BE2C (cell line): ENCODE measurements around the gene ZNF581. TPM values are rescaled to one million over a fixed set of nuclear protein-coding genes. Genes with fewer than 3 reads are reported as not detected.

Experiments
- DNase-seq: peaks from one replicate; pipeline ENCODE4 v3.0.0-alpha.2; 2020
- H3K27me3 ChIP-seq: fragments of 250-450 bp; sonication (Bioruptor Pico); 2 replicates; pipeline ENCODE4 v1.5.1; 2020; ENCODE audit warnings: mild to moderate bottlenecking
- H3K36me3 ChIP-seq: fragments of 250-450 bp; sonication (Bioruptor Pico); 2 replicates; pipeline ENCODE4 v1.5.1; 2020; ENCODE audit warnings: mild to moderate bottlenecking
- H3K4me1 ChIP-seq: fragments of 250-450 bp; sonication (Bioruptor Pico); 2 replicates; pipeline ENCODE4 v1.5.1; 2020
- H3K4me3 ChIP-seq: 2 replicates; pipeline ENCODE4 v1.5.1; 2011; ENCODE audit warnings: low read depth, low read length
- H3K9me3 ChIP-seq: fragments of 250-450 bp; sonication (Bioruptor Pico); 2 replicates; pipeline ENCODE4 v1.5.1; 2020
- polyA plus RNA-seq: library from polyadenylated mRNA; unstranded; fragments of >200 nt; gene quantifications from one replicate; pipeline ENCODE4 v1.2.1, GENCODE V29; 2012; ENCODE audit warnings: low read depth, missing spikeins; ENCODE audit not compliant: insufficient read length, insufficient read depth
- TF ChIP-seq, protein P1 (sequence below): IDR thresholded peaks from 2 replicates; pipeline ENCODE4 v1.5.1; 2012; ENCODE audit warnings: mild to moderate bottlenecking, low read depth, low read length

The ZNF581 gene, protein sequence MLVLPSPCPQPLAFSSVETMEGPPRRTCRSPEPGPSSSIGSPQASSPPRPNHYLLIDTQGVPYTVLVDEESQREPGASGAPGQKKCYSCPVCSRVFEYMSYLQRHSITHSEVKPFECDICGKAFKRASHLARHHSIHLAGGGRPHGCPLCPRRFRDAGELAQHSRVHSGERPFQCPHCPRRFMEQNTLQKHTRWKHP
- polyA plus RNA-seq: 42.2 TPM

DNA sequence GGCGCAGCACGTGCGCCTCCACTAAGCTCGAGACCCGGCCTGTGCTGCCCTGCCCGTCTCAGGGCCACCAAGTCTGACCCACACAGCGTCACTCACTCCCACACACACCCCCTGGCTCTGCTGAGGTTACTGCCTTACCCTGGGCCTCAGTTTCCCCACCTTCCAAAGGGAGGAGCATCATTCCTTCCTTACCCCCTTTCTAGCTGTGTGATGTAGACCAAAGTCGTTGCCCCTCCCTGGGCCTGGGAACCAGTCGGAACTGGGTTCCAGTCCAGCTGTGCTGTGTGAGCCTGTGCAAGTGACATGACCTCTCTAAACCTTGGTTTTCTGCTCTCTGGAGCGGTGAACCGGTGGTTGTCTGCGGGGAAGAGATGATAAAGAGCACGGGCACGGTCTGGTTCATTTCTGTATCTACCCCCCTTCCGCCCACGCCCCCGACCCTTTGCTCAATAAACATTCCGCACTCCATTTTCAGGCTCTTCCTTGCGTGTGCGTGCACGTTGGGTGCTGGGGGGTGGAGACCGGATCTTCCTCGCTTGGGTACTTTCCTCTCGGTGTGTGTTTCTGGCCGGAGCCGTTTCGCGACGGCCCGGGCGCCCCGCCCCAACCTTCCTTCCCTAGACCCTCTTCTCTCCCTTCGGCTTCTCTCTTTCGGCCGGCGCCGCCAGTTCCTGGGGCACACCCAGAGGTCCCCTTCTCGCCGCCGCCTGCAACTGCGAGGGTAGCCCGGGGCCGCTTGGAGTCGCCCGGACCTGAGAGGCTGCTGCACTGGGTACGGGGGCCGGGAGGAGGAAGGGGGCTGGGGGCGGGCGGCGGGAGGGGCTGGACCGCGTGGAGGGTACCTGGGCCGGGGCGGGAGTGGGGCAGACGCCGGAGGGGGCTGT lies at the start of gene ZNF581:
TSS of gene ZNF581 (plus strand) at position 647 of the 884 bp plus-strand sequence. CDS start 923 bp downstream, outside the sequence.
- Histone ChIP-seq H3K36me3 (peaks cover 17% of the 10 kb centered on the region), H3K4me3 (peak within 1 kb of the TSS; percentile 90), H3K9me3 (no peaks in the 10 kb centered on the region), H3K4me1 (peaks cover 9% of the 10 kb centered on the region), H3K27me3 (no peaks in the 10 kb centered on the region)
- DNase-seq: peak; percentile 80
- TF ChIP-seq, protein P1, sequence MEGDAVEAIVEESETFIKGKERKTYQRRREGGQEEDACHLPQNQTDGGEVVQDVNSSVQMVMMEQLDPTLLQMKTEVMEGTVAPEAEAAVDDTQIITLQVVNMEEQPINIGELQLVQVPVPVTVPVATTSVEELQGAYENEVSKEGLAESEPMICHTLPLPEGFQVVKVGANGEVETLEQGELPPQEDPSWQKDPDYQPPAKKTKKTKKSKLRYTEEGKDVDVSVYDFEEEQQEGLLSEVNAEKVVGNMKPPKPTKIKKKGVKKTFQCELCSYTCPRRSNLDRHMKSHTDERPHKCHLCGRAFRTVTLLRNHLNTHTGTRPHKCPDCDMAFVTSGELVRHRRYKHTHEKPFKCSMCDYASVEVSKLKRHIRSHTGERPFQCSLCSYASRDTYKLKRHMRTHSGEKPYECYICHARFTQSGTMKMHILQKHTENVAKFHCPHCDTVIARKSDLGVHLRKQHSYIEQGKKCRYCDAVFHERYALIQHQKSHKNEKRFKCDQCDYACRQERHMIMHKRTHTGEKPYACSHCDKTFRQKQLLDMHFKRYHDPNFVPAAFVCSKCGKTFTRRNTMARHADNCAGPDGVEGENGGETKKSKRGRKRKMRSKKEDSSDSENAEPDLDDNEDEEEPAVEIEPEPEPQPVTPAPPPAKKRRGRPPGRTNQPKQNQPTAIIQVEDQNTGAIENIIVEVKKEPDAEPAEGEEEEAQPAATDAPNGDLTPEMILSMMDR: no peak

DNA sequence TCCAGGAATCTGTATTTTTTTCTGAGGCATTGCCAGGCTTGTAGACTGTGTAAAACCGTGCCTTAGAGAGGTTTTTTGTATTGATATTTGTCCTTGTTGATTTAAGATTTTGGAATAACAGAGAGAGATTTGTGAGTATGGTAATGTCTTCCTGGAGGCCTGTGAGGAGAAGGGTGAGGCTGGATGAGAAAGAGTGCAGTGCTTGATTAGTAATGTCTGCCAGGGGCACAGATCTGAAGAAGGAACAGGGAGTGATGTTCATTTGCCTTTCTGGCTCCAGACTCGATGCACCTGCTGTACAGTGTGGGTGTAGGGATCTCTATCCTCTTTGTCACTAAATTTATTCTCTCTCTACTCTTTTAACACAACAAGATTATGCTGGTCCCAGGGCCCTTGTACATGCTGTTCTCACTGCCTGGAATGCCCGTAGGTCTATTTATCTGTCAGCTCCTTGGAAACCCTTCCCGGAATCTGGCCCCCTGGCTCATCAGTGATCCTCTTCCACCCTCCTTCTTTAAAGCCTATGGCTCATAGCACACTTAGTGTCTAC lies 48.4 kb upstream of the ZNF581 start:
- H3K9me3 ChIP-seq: no peaks in the 10 kb centered on the region
- TF ChIP-seq, protein P1: no peak
- no peak for DNase-seq
- no peaks in the 10 kb centered on the region for H3K27me3 ChIP-seq
- peaks cover 7% of the 10 kb centered on the region; the same call in 1 of the 2 replicates for H3K4me1 ChIP-seq
- no peak overlapping the region for H3K4me3 ChIP-seq
- peaks cover 26% of the 10 kb centered on the region for H3K36me3 ChIP-seq

DNA sequence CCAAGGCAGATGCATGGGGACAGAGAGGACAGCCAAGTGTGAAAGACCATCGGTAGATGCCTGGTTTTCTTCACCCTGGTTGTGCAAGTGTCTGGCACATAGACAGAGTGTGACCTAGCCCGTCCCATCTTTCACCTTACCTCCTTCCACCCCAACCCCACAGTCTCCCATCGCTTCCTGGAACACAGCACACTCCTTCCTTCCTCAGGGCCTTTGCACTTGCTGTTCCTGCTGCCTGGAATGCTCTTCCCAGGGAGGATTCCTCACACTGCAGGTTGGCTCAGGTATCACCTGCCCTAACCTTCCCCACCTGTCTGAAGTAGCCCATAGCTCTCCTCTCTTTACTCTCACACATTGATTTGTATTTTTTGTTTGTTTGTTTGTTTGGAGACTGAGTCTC lies 47.1 kb upstream of the ZNF581 start:
- Histone ChIP-seq H3K4me1 (peaks cover 7% of the 10 kb centered on the region; the same call in 1 of the 2 replicates), H3K27me3 (no peaks in the 10 kb centered on the region), H3K9me3 (no peaks in the 10 kb centered on the region), H3K4me3 (no peak overlapping the region), H3K36me3 (peaks cover 26% of the 10 kb centered on the region)
- DNase-seq: no peak
- TF ChIP-seq, protein P1: no peak

DNA sequence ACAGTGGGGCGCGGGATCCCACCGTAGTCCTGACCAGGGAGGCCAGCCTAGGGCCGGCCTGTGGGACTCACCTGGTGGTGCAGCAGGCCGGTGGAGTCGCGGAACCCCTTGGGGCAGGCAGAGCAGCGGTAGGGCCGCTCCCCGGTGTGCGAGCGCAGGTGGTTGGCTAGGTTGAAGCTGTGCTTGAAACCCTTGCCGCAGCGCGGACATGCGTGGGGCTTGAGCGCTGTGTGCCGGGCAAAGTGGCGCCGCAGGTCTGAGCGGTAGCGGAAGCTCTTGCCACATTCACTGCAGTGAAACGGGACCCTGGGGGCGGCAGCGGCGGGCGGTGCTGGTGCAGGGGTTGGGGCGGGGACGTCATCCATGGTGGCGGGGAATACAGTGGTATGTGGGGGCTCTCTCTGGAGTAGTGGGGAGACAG lies 45.9 kb upstream of the ZNF581 start:
- H3K4me3 ChIP-seq: no peak overlapping the region
- no peaks in the 10 kb centered on the region for H3K27me3 ChIP-seq
- no peak for DNase-seq
- no peaks in the 10 kb centered on the region for H3K9me3 ChIP-seq
- H3K4me1 ChIP-seq: peaks cover 7% of the 10 kb centered on the region; the same call in 1 of the 2 replicates
- peaks cover 19% of the 10 kb centered on the region for H3K36me3 ChIP-seq
- TF ChIP-seq, protein P1: no peak

DNA sequence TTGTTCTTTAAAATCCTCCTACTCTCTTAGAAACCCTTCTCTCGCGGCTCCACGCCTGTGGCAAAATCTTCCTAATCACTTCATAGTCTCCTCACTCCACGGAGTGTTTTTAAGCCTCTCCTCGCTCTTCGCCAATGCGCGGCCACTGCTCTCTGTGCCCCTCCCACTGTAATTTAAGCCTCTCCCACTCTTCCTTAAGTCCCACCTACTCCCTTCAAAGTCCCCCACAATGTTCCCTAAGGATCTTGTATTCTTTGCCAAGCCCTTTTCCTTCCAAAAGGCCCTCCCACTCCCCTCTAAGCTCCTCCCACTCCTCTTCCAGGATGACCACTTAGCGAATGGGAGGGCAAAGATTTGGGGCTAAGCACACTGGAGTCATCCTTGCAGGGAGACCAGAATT lies 45.4 kb upstream of the ZNF581 start:
- TF ChIP-seq, protein P1: no peak
- H3K36me3 ChIP-seq: peaks cover 19% of the 10 kb centered on the region; the same call in 1 of the 2 replicates
- no peak for DNase-seq
- no peaks in the 10 kb centered on the region for H3K27me3 ChIP-seq
- no peak overlapping the region for H3K4me3 ChIP-seq
- no peaks in the 10 kb centered on the region for H3K9me3 ChIP-seq
- H3K4me1 ChIP-seq: peaks cover 7% of the 10 kb centered on the region; the same call in 1 of the 2 replicates
